ENCODE data around the gene TMEM43.

TMEM43 gene

DNA sequence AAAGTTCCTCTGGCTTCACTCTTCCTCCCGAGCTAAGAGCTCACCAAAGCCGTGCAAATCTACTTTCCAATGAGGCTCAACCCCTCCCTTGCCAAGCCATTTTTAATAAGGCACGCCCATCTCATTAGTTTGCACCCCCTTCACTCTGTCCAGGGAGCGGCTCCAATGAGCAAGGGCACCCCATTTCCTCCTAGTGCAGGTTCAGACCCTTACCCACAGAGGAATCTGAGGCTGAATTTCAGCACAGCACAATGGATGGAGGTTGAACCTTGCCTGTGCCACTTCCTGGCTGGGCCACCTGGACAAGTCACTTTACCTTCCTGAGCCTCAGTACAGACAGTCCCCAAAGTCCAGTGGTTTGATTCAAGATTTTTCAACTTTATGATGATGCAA is 28.1 kb downstream of the TMEM43 start:
- no peak for DNase-seq

GRCh38 chr3:14153663-14154062 is 28.8 kb downstream of the TMEM43 start:
- no peak for DNase-seq

GRCh38 chr3:14154276-14154675 is 29.4 kb downstream of the TMEM43 start:
- DNase-seq = no peak

DNA sequence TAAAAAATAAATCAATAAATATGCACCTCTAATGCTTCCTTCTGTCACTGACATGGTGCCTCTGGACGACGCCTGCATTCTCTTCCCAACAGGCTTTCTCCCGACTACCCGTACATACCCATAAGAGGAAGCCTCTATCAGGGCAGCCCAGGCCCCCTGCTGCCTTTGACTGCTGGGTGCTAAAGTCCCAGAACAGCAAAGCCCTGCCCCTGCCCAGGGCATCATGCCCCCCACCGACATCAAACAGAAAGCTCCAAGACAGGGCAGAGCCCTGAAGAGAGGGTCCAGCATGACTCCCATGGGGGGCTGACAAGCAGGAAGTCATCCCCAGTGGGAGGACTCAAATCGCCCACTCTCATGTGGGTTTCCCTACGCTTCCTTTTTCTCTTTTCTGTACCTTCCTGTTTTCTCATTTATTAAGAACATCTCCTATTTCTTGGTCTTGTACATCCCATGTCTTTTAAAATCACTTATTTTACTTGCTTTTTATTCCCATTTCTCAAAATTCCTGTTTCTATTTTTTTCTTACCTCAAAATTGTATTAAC is 30.1 kb downstream of the TMEM43 start:
- no peak for DNase-seq

DNA sequence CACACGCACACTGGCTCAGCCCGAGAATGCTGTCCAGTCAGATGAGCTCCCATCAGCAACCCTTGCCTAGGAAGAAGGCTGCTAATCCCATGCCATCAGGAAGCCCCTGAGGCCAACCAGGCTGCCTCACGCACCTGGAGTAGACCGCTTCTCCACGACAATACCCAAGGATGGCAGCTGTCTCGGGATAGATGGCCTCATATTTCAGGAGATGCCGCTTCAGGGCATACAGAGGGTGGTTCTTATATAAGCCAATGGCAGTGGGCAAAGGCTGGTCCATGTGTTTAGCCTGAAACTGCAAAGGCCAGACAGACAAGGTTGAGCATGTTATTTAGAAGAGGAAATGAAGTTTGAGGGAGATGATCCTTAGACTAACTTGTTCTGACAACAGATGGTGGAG is 31.3 kb downstream of the TMEM43 start:
- no peak for DNase-seq

- no peak for DNase-seq
Observed at GRCh38 chr3:14156843-14157561, 32.1 kb downstream of the TMEM43 start.

- DNase-seq = no peak
Observed at GRCh38 chr3:14157951-14158350, 33.1 kb downstream of the TMEM43 start.

- no peak for DNase-seq
Observed at GRCh38 chr3:14158370-14158769, 33.5 kb downstream of the TMEM43 start.

- no peak for DNase-seq
Observed at GRCh38 chr3:14159426-14159825, 34.6 kb downstream of the TMEM43 start.

- DNase-seq = no peak
Observed at GRCh38 chr3:14161282-14161681, 36.4 kb downstream of the TMEM43 start.

DNA sequence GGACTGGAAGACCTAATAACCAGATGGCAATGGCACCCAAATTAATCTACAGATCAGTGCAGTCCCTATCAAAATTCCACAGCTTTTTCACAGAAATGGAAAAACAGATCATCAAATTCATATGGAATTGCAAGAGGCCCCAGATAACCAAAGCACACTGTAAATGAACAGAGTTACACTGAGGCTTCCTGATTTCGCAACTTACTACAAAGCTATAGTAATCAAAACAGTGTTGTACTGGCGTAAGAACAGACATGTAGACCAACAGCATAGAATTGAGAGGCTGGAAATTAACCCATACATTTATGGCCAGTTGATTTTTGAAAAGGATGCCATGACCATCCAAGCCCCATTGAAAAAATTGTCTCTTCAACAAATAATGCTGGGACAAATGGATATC is 37.3 kb downstream of the TMEM43 start:
- no peak for DNase-seq

DNA sequence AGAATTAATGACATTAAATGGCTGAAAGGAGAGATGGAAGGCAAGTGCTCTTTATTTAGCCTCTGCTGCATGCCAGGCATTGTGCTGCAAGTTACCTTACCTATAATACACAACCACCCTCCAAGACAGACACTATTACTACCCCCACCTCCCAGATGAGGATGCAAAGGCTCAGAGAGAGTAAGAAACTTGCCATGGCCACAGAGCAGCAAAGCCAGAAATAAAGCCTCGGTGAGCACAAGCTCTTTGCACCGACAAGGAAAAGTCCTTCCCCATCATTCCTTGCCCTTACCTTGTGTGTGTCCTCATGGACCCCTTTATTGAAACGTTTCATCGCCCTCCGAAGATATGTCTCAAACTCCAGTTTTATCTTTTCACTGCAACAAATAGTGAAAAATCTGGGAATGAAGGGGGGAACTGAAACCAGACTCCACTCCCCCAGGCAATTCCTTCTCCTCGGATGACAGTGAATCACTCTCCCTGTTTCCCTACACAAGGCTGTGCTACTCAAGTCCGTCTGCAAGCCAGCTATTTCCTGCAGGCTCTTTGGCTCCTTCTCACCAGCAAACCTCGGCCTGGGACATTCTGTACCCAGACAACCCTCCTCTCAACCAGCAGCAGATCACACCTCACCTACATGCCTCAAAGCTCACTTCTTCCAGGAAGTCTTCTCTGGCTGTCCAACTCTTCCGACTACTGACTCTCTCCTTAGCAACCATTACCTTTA is 42.2 kb downstream of the TMEM43 start:
- DNase-seq = no peak

- DNase-seq = no peak
Observed at GRCh38 chr3:14169435-14169834, 44.6 kb downstream of the TMEM43 start.

- no peak for DNase-seq
Observed at GRCh38 chr3:14169871-14170270, 45.0 kb downstream of the TMEM43 start.

- no peak for DNase-seq
Observed at GRCh38 chr3:14170531-14171159, 45.8 kb downstream of the TMEM43 start.

DNA sequence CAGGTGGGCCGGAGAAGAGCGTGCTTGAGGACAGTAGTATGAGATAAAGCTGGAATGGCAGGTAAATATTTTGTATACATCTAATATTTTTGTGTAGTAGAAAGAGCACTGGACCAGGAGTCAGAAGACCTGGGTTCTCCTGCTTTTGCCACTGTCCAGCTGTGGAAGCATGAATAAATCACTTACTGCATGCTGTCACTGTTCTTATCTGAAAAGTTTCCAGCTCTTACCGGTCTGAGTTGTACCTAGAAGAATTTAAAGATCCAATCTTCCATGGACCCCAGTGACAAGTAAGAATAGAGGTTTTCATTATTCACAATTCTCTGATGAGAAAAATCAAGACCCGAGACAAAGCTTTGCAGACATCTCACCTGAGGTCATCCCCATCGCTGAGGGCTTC is 47.6 kb downstream of the TMEM43 start:
- DNase-seq = no peak

GRCh38 chr3:14174483-14174882 is 49.6 kb downstream of the TMEM43 start:
- no peak for DNase-seq

GRCh38 chr3:14175383-14176037 is 50.7 kb downstream of the TMEM43 start:
- peak; percentile 38 to 39 for DNase-seq

DNA sequence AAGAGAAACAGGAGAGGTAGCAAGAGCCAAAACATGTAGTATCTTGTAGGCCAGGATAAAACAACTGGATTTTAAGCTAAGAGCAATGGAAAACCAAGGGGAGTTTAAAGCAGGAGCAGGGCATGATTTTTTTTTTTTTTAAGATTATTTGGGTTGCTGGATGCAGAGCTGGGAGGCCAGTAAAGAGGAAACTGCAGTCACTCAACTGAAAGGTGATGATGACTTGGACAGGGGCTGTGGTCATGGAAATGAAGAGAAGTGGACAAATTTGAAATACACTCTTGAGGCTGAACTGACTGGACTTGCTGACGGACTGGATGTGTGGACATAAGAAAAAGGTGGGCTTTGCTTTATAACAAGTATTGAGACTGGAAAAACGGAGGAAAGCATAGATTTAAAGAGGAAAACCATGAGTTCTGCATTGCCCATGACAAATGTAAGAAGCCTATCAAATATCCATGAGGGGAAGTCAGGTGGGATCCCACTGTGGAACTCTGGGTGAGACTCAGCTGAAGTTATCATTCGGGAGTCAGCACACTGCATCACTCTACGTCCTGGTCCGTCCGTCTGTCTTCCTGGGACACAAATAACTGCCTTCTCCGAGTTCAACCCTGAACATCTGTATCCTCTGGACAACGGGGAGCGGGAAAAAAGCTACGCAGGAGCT is 52.9 kb downstream of the TMEM43 start:
- DNase-seq = no peak

DNA sequence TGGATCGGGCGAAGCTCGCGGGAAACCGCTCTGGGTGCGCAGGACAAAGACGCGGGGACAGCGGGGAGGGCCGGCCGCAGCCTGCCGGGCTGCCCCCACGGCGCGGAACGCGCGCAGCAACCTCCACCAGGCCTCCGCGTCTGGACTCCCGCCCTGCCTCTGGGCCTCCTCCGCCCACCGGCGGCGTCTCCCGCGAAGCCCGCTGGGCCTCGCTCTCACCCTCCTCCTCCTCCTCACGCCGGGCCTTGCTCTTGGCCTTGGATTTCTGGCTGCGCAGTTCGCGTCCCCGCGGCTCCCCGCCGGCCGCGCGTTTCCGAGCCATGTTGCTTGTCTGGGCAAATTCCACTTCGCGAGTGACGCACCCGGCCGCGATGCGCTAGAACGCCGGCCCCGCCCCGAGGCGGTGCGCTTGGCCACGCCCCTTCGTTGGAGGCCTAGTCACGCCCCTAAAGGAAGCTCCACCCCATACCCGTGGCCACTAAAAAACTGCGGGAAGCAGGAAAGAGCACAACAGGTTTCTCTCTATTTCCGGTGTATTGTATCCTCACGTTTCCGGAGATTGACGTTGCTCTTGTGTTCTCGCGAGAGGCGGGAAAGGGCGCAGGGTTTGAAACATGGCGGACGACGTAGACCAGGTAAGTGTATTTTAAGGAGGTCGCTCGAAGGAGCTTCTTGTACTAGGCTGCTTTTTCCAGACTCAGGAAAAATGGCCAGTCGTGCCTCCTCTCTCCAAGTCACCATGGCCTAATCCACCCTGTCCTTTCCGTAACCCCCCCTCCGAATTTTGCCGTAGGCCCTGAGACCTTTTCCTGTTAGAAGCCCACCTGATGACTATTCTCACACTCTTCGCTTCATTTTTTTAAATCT is 53.6 kb downstream of the TMEM43 start, which contains the start of the genes LSM3 and XPC:
LSM3 (plus strand) TSS at position 571 of the 867 bp plus-strand sequence; CDS start at position 615, 44 bp downstream.
XPC (minus strand) TSS at position 355 of the 867 bp plus-strand sequence; CDS start at position 322, 33 bp downstream.
- DNase-seq = peak; percentile 99

DNA sequence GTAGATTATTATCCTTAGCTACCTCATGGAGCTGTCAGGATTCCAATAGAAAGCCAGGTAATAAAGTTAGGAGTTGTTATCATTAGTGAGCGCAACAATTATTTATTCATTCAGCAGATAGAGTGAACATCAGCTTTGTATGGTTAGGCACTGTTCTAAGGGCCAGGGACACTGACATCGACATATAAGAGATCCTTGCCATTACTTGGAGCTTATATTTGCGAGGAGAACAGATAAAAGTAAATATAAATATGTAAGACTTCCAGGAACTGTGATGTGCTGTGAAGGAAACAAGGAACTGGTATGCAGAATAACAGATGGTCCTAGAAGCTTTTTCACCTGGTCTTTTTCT is 54.2 kb downstream of the TMEM43 start:
- DNase-seq = no peak

GRCh38 chr3:14179795-14180194 is 54.9 kb downstream of the TMEM43 start:
- DNase-seq = no peak

Data from activated T-cell treated with anti-CD3 and anti-CD28 coated beads, Interleukin-2, amount 50 U/mL, for 48 hours (primary cell).